Hepatic stellate cell (primary cell): ENCODE measurements around the gene HSD3B2.

Source experiments
- DNase-seq: peaks from one replicate; pipeline ENCODE4 v3.0.0; 2011; ENCODE audit warnings: low spot score

Gene HSD3B2

DNA sequence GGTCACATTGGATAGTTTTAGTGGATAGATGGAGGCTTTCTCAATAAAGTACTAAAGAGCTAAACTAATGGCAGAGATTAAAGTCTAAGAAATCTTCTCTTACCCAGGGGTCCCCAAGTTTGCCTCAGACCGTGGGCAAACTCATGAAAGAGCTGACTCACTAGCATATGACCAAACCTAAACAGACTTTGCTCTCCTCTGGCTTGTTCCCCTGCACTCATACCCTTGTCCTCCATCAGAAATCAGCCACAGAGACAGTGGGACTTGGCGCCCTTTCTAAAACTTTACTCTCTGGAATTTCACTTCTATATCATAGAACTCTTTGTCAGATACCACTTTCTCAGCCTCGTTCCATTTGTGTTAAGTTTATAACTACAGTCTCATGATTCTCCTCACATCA lies 17.0 kb upstream of the HSD3B2 start:
- no peak for DNase-seq

DNA sequence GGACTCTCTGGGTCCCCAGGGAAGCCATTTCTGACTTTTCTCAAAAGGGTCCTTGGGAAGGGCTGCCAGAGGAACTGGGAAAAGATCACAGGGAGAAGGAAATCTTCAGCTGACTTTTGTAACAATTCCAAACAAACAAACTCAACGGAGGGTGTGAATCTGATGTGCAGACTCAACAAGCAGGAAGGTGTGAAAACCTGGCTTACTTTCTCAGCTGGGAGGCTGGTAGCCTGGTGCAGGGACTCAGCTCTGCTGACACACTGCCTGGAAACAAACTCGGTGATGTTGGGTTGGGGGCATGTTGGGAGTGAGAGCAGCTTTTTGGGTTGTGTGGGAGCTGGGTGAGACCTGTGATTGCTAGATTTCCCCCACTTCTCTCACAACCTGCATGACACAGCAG lies 10.2 kb upstream of the HSD3B2 start:
- DNase-seq, result no peak

DNA sequence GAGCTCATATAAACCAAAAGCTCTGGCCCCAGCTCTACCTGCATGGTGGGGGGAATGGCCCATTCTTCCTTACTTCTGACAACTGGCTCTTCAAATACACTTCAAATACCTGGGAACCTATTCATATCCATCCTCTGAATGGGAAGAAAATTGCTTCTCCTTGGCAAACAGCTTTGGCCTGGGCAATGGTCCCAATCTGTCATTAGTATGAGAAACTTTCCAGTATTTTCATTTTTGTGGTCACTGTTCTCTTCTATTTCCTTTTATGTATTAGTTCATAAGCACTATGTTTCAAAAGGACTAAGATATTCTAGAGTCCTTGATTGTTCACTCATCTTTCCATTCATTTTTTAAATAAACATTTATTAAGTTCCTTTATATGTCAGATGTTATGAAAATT lies 5.2 kb upstream of the HSD3B2 start:
- DNase-seq, result no peak

DNA sequence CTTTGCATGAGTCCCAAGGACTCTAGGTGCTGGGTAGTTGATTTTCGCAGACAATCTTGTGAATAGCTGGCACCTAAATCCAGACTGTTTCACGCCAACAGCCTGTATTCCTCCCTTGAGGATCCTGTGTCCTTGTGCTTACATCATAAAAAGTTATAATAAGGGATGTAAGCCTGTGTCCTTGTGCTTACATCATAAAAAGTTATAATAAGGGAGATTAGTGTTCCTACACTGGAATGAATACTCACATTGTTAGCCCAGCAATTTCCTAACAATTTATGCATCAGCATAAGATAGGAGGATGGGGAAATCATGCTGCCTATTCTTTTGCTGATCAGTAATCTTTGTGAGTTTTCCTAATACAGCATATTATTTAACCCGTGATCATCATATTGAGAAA lies 4.0 kb upstream of the HSD3B2 start:
- DNase-seq, result no peak

DNA sequence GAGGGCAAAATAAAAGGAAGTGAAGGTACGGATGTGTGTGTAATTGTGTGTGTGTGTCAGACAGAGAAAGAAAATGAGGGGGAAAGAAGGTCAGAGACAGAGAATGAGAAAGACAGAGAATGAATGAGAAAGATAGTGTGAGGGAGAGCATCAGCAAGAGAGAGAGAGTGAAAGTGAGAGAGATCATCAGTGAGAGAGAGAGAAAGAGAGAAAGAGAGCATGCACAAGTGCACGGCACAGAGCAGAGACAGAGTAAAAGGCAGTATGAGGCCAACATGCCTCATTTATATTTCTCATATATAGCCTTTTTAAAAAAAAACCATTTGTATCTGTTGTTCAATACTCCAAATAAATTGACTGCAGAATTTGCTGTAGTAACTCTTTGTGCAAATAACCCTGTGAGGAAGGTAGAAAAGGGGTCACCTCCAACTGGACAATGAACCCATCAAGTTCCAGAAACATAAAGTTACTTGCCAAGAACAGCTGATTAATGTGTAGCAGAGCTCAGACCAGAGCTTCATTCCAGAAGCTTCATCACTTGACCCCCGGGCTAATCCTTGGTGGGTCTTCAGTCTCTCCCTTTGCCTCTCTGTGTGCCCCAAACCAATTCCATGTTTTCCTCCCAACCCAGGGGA lies 1.2 kb downstream of the HSD3B2 start:
- DNase-seq, result no peak

DNA sequence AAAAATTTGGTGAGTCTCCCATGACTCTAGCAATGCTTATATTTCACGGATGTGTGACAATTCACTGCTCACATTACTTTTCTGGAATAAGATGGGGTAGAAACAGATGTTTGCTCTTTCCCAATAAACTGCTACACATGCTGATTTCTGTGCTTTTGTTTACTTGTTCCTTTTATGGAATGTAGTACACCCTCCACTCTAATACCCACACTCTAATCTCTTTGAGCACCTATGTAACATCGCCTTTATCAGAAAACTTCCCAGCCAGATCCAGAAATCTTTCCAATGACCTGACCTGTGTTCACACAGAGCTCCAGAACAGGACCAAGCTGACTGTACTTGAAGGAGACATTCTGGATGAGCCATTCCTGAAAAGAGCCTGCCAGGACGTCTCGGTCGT lies 4.2 kb downstream of the HSD3B2 start:
- no peak for DNase-seq

DNA sequence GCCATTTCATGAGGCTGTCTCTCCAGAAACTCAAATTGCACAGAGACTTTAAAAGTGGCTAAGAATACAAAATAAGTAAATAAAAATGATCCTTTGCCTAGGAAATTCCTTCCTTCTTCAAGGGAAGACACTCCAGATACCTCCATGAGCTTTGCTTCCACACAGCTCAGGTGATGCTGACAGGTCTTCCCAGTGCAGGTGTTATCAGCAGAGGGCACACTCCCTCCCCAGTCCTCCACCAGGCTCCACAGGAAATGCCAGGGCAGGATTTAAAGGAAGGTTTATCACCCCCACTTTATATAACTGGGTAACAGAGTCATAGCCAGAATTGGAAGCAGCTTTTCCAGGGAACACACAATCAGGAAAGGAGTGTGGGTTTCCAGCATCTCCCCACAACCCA lies 5.7 kb downstream of the HSD3B2 start:
- DNase-seq, result no peak

DNA sequence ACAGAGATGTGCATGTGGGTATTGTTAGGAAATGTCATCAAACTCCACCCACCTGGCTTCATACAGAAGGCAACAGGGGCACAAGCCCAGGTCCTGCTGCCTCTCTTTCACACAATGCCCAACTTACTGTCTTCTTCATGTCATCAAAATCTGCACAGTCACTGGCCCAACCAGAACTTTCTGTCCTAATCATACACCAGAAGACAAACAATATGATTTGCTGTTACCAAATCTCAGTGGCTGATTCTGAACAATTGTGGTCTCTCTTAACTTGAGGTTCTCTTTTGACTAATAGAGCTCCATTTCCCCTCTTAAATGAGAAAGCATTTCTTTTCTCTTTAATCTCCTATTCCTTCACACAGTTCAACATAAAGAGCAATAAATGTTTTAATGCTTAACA lies 7.7 kb downstream of the HSD3B2 start:
- no peak for DNase-seq

DNA sequence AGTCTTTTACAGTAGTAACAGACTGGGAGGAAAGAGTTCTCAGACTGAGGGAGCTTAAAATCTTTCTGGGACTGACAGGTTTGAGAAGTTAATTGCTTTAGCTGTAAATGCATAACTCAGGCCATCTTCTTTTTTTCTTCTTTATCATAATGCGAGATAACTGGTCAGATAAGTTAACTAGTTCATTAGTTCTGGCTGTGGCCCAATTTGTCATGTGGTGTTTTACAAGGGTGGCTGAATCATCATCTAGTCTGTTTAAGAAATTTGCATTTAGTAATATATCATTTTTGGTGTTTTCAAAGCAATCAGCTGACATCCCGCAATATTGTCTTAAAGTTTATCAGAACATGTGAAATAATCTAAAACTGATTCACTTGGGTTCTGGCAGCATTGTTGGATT lies 14.0 kb downstream of the HSD3B2 start:
- no peak for DNase-seq

DNA sequence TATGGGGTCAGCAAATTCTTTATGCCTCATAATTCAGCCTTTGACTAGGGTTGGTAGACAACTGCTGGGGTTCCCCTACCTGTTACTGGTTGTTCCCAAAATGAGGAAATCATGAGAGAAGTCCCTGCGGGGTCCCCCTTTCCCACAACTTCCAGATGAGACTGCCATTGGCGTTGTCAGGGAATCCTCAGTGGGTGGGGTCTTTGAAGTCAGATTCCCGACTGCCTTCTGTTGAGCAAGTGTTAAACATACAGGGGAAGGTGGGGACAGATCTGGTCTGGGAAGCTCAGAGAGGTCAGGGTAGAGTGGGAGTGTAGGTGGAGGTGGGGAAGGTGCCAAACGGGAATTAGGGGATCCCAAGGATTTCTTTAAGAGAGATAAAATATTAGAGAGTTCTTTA lies 14.7 kb downstream of the HSD3B2 start:
- DNase-seq, result no peak

DNA sequence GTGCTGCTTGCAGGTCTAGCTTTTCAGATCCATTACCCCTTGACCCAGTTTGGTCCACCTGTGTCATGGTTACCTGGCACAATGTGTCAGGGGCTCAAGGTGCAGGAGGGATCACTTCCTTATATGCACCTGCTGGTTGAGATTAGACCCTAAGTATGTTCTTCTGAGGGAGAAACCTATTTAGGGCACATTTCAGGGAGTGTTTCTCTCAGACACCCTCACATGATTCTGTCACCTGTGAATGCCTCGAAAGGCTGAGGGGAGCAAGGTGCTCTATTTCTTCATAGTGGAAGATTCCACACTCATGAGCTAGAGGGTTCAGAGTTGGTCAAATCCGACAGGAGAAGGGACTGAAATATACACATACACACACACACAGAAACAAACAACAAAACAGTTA lies 15.5 kb downstream of the HSD3B2 start:
- no peak for DNase-seq

DNA sequence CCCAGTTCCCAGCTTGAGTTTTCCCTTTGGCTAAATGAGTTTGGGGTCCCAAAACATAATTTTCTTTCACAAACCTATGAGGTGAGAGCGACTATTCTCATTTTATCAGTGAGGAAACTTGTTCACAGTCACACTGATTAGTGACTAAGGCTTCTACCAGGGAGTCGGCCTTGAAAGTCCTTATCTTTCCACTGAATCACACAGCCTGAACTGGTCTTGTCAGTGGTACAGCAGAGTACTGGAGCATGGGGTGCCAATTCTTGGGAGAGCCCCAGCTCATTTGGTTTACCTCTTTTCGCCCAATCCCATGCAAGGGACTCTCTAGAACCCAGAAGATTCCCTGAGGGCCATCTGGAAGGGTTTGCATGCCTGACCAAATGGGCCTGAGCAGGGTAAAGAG lies 16.9 kb downstream of the HSD3B2 start:
- DNase-seq, result no peak

DNA sequence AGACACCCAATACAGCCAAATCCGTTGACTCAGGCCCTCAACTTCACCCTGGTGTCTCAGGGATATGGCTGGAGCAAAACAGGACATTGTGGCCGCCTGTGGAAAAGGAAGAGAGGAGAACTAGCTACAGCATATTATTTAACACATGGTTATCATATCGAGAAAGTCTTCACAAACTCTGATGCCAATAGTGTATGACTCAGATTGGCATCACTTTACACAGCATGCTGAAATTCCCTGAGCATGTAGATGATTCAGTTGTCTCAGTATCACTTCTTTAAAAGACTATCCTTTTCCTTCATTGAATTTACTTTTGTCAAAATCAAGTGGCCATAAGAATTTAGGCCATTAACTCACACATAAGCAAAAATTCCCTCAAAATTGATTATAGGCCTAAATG lies 20.1 kb downstream of the HSD3B2 start:
- DNase-seq, result no peak

DNA sequence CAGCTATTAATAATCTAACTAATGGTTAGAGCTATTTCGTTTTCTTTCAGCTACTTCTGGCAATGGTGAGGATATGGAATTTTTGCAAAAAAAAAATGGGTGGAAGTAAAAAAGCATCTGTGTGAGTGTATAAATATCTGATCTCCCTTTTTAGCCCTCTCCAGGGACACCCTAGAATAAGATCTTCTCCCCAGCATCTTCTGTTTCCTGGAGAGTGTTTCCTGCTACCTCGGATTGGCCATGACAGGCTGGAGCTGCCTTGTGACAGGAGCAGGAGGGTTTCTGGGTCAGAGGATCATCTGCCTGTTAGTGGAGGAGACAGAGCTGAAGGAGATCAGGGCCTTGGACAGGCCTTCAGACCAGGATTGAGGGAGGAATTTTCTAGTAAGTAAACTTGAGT lies 23.8 kb downstream of the HSD3B2 start:
- no peak for DNase-seq

DNA sequence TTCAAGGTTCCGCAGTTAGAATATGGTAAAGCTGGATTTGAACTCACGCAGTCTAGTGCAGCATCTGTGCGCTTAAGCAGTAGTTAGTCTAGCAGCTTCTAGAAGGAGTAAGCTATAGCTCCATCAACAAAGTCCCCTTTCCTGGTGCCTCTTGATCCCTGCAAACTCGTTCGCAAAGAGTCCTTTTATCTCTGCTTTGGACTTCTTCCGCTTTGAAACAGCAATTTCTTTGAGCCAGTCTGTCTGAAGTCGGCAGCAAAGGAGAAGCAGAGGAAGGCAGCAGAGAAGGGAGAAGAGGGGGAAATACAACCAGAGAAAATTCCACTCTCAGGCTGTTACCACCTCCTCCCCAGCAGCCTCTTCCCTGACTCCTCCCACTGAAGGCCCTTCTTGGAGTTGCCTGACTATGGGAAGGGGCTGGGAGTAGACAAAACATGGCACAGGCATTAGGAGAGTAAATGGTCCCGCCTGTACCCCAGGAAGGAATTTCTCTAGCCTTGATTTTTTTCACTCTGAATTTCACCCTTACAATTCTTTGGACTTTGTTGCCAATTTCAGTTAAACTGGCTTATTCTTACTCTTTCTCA lies 25.9 kb downstream of the HSD3B2 start:
- DNase-seq, result no peak

DNA sequence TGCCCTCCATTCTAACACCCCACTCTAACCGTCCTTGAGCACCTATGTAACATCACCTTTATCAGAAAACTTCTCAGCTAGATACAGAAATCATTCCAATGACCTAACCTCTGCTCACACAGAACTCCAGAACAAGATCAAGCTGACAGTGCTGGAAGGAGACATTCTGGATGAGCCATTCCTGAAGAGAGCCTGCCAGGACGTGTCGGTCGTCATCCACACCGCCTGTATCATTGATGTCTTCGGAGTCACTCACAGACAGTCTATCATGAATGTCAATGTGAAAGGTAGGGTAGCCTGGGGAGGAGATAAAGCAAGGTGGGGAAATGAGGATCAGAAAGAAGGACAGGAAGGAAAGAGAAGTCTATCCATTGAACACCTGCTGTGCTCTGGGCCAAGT lies 27.8 kb downstream of the HSD3B2 start:
- no peak for DNase-seq

DNA sequence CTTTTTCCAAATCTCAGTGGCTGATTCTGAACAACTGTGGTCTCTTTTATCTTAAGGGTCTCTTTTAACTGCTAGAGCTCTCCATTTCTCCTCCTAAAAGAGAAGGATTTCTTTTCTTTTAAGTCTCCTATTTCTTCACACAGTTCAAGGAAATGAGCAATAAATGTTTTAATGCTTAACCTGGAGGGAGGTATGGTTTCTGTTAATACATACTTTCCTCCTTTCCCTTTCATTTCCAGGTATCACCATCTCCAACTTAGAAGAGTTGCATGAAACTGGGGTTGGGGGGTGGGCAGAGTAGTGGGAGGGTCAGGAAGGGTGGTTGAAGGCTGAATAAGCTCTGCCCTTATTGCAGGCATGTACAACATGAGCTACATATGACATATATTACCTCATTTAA lies 31.4 kb downstream of the HSD3B2 start:
- no peak for DNase-seq

DNA sequence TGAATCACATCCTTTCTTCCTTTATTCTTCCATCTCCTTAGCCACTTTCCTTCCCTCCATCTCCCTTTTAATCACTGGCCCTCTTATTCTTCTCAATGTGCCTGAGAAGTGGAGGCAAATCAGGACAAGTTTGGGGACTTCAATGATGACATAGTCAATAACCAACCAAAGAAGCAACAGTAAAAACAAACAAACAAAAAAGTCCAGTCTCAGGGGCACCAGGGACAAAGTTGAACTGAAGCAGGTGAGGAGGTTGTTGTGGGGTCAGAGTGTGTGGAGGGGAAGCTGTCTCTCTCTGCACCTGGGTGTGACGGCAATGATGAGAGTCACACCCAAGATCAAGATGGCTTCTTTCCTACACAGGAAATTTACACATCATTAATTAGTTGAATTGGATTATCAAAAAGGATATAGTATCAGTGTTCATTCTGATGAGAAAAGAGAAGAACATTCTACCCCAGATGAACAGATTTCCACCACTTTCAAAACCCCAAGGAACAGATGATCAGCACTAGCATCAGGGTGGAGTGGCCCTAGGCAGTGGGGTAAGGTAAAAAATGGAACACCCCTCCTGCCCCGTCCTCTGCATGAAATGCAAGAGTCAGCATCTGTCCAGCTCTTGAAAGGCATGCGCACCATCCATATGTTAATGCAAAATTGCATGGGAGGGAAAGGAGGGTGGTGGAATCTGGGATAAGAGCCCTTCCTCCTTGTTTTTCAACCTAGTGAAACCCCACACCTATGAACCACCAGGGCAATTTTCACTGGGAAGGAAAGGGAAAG lies 32.6 kb downstream of the HSD3B2 start:
- DNase-seq, result no peak

DNA sequence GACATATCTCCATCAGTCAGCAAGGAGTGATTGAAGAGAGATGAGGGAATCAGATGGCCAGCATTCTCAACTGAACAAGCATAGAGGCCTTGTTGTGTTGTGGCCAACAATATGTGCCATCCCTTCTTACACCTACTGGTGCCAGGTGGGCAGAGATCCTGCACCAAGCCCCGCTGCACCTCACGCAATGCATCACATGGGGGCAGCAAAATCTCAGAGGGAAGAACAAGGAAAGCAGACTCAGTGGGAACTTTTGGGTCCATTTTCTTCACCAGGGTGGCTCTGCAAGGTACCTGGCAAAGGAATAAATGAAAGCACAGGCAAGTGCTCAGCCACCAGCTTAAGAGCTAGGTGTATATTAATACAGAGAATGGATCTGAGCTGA lies 33.2 kb downstream of the HSD3B2 start:
- DNase-seq, result no peak

DNA sequence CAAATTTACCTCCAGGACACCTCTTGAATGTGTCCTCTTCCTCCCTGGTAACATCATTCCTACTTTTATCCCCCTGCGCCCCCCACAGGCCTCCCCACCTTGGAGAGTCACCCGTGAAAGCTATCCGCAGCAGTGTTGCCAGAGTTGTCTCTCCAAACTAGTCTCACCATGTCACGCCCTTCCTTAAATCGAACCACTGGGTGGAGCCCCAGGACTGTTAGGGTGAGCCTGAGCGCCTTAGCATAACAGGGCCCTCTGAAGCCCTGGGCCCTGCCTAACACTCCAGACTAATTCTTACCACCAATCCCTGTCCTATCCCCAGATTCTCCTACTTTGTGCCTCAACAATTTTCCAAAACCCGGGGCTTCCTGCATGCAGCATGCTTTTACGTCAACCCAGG lies 35.0 kb downstream of the HSD3B2 start:
- no peak for DNase-seq

DNA sequence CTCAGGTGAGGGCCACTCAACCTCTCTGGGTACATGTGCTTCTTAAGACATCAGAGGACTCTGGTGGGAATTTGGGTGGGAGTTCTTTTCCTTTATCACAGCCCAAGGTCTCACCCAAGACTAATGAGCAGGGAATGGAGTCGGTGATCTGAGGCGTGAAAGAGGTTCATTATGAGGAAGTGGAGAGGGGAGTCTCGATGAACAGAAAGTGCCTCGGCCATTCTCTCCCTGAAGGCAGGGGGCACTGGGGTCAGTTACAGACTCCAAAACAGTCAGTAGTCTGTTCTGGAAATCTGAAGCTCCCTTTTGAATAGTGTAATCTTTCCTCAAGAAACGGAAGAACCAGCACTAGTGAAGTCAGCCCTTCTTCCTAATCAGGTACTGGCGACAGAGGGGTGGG lies 36.2 kb downstream of the HSD3B2 start:
- DNase-seq, result no peak

DNA sequence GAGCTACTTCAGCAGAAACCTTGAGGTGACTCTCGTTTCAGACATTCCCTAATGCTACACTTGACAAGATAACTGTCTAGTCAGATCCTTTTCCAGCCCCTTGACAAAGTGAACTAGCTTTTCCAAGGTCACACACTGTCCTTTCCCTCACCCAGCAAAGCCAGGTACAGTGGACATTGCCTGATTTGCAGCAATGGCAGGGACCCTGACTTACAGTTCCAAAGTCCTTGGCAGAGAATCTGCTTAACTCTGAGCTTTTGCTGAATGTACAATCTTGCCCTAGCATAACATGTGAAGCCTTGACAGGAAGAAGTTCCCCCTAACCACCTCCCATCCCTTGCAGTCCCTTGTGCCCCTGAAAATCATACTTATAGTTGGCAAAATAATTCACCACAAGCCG lies 37.1 kb downstream of the HSD3B2 start:
- DNase-seq, result no peak

DNA sequence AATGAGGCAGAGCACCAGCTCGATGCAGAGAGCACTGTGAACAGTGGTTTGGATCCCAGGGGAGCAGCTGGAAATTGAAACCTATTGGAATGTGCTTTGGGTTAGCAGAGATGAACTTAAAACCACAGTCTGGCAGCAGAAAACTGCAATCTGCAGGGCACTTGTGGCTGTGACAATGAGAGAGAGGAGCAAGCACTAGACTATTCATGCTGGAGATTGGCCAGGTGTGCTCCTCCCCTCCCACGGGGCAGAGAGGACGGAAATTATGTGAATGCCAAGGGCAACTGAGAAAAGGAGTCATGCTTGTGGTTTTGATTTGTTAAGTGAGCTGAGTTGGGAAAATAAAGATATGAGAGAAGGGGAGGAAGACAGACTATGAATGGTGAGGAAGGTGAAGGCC lies 38.1 kb downstream of the HSD3B2 start:
- DNase-seq, result no peak

DNA sequence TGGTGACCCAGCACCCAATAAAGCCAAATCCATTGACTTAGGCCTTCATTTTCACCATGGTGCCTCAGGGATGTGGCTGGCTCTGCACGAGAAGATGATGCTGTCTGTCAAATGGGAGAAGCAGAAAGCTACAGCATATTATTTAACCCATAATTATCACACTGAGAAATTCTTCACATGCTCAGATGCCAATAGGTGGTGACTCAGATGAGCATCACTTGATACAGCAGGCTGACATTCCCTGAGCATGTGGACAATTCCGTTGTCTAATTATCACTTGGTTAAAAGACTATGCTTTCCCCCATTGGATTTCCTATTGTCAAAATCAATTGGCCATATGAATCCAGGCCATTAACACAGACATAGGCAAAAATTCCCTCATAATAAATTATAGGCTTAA lies 48.0 kb downstream of the HSD3B2 start:
- DNase-seq, result no peak
